ENCODE results near the gene ZMAT5. TPM values are rescaled to one million over a fixed set of nuclear protein-coding genes. Genes with fewer than 3 reads are reported as not detected.

The ZMAT5 gene
- total RNA-seq, 1 donor from 2014 or later = 16.9 TPM

DNA sequence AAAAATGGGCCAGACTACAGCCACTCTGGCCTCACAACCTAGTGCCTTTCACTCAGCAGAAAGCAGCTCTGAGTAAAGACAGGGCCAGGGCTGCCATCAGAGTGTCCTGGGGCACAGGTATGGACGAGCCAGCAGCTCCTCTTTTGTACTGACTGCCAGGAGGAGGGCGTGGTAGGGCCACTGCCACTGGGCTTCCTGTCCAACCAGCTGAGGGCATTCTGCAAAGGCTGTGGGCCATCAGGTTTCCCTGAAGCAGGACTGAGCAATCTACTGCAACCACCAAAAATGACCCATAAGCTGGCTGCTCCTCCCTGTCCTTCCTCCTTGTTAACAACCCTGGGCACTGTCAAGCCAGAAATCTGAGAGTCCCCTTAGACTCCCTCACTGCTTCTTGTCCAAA is 38.2 kb upstream of the ZMAT5 start:
- DNase-seq = no peak
- H3K27ac Mint-ChIP-seq (ENCODE audit: unreplicated experiment) = no peak overlapping the region
- H3K36me3 Mint-ChIP-seq (ENCODE audit: unreplicated experiment) = peaks cover 11% of the 10 kb centered on the region
- TF ChIP-seq, protein P1, sequence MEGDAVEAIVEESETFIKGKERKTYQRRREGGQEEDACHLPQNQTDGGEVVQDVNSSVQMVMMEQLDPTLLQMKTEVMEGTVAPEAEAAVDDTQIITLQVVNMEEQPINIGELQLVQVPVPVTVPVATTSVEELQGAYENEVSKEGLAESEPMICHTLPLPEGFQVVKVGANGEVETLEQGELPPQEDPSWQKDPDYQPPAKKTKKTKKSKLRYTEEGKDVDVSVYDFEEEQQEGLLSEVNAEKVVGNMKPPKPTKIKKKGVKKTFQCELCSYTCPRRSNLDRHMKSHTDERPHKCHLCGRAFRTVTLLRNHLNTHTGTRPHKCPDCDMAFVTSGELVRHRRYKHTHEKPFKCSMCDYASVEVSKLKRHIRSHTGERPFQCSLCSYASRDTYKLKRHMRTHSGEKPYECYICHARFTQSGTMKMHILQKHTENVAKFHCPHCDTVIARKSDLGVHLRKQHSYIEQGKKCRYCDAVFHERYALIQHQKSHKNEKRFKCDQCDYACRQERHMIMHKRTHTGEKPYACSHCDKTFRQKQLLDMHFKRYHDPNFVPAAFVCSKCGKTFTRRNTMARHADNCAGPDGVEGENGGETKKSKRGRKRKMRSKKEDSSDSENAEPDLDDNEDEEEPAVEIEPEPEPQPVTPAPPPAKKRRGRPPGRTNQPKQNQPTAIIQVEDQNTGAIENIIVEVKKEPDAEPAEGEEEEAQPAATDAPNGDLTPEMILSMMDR (IDR thresholded peaks at IDR 0.05; ENCODE audit: partially characterized antibody, unreplicated experiment) = no peak
- H3K4me3 Mint-ChIP-seq (ENCODE audit: unreplicated experiment) = no peak overlapping the region
- H3K9me3 Mint-ChIP-seq (ENCODE audit: unreplicated experiment) = peaks cover 5% of the 10 kb centered on the region
- peaks cover 11% of the 10 kb centered on the region for H3K4me1 Mint-ChIP-seq (ENCODE audit: low read depth, unreplicated experiment)
- H3K27me3 Mint-ChIP-seq (ENCODE audit: unreplicated experiment) = peaks cover 2% of the 10 kb centered on the region

DNA sequence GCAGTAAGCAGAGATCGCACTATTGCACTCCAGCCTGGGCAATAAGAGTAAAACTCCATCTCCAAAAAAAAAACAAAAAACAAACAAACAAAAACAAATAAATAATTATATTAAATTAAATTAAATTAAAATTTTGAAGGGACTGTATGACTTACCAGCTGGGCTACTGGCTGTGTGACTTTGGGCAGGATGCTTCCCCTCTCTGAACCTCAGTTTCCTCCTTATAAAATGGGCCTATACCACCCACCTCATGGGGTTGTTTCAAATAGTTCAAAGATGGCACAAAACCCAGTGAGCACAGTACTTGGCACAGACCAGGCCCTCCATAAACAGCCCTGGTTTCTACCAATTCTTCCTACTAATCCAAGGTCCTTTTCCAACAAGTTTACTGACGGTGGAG is 36.4 kb upstream of the ZMAT5 start:
- TF ChIP-seq, protein P1 (IDR thresholded peaks at IDR 0.05; ENCODE audit: partially characterized antibody, unreplicated experiment) = no peak
- Mint-ChIP-seq H3K27ac (ENCODE audit: unreplicated experiment) (no peak overlapping the region), H3K36me3 (ENCODE audit: unreplicated experiment) (peaks cover 11% of the 10 kb centered on the region), H3K9me3 (ENCODE audit: unreplicated experiment) (peaks cover 5% of the 10 kb centered on the region), H3K27me3 (ENCODE audit: unreplicated experiment) (peaks cover 2% of the 10 kb centered on the region), H3K4me1 (ENCODE audit: low read depth, unreplicated experiment) (peaks cover 15% of the 10 kb centered on the region), H3K4me3 (ENCODE audit: unreplicated experiment) (no peak overlapping the region)
- DNase-seq = no peak

DNA sequence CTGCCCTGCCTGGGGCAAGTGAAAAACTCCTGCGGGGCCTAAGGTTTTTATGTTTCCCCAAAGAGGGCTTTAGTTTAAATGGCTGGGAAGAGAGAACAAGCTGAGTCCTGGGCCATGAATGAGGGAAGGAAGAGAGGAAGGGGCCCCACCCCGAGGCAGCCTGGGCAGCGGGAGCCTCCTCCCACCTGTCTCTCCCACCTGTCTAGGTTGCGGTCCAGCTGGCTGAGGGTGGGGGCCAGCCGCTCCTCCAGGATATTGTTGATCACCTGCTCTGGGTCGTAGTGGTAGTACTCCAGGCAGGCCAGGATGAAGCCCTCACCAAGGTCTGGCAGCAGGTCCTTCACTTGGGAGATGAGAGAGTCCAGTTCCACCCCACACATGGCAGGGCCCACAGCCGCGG is 35.0 kb upstream of the ZMAT5 start:
- peaks cover 11% of the 10 kb centered on the region for H3K36me3 Mint-ChIP-seq (ENCODE audit: unreplicated experiment)
- no peak for DNase-seq
- peaks cover 15% of the 10 kb centered on the region for H3K4me1 Mint-ChIP-seq (ENCODE audit: low read depth, unreplicated experiment)
- no peak overlapping the region for H3K27ac Mint-ChIP-seq (ENCODE audit: unreplicated experiment)
- H3K27me3 Mint-ChIP-seq (ENCODE audit: unreplicated experiment) = peaks cover 2% of the 10 kb centered on the region
- H3K9me3 Mint-ChIP-seq (ENCODE audit: unreplicated experiment) = peaks cover 5% of the 10 kb centered on the region
- no peak overlapping the region for H3K4me3 Mint-ChIP-seq (ENCODE audit: unreplicated experiment)
- TF ChIP-seq, protein P1 (IDR thresholded peaks at IDR 0.05; ENCODE audit: partially characterized antibody, unreplicated experiment) = no peak

DNA sequence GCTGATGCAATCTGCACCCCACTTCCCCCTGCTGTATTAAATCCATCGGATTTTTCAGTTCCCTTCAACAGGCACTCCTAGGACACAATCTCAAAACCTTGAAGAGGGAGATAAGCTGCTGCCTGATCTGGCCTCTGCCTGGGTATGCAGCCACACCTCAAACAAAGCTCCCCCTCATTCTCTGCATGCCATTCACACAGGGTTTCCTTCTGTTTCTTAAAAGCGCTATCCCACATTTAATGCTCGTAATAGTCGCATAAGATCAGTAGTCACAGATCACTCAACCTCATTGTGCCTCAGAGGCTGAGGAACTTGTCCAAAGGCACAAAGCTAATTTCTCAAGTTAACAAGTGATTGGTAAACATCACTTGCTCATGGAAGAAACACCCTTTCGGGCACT is 34.3 kb upstream of the ZMAT5 start:
- no peak for DNase-seq
- H3K27ac Mint-ChIP-seq (ENCODE audit: unreplicated experiment) = no peak overlapping the region
- peaks cover 10% of the 10 kb centered on the region for H3K36me3 Mint-ChIP-seq (ENCODE audit: unreplicated experiment)
- no peak overlapping the region for H3K4me3 Mint-ChIP-seq (ENCODE audit: unreplicated experiment)
- TF ChIP-seq, protein P1 (IDR thresholded peaks at IDR 0.05; ENCODE audit: partially characterized antibody, unreplicated experiment) = no peak
- peaks cover 4% of the 10 kb centered on the region for H3K9me3 Mint-ChIP-seq (ENCODE audit: unreplicated experiment)
- peaks cover 2% of the 10 kb centered on the region for H3K27me3 Mint-ChIP-seq (ENCODE audit: unreplicated experiment)
- peaks cover 11% of the 10 kb centered on the region for H3K4me1 Mint-ChIP-seq (ENCODE audit: low read depth, unreplicated experiment)

DNA sequence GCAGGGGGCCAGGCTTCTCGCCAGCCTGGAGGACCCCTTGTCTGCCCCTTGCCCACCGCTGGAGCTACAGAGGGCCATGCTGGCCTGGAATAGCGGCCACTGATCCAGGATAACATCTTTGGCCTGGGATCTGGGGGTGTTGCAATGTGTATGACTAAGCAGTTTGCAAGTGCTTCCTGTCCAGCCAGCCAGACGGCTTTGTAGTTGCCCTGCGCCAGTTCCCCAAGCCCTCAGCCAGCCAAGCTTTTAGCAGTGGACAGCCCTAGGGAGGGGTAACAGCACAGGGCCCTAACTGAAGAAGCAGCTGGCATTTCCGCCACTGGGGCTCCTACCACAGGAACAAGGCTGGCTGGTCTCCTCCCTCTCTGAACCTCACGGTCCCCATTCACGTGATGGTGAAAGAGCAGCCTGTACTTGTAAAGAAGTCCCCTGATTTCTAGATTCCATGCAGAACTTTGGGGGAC is 32.4 kb upstream of the ZMAT5 start:
- Mint-ChIP-seq H3K27ac (ENCODE audit: unreplicated experiment) (no peak overlapping the region), H3K36me3 (ENCODE audit: unreplicated experiment) (no peaks in the 10 kb centered on the region), H3K27me3 (ENCODE audit: unreplicated experiment) (no peaks in the 10 kb centered on the region), H3K4me3 (ENCODE audit: unreplicated experiment) (no peak overlapping the region), H3K9me3 (ENCODE audit: unreplicated experiment) (no peaks in the 10 kb centered on the region), H3K4me1 (ENCODE audit: low read depth, unreplicated experiment) (peaks cover 5% of the 10 kb centered on the region)
- TF ChIP-seq, protein P1 (IDR thresholded peaks at IDR 0.05; ENCODE audit: partially characterized antibody, unreplicated experiment) = no peak
- no peak for DNase-seq
